Measurements from ENCODE around the gene EIF2B4.

The EIF2B4 gene

GRCh38 chr2:27380626-27381545 is 10.7 kb upstream of the EIF2B4 start, which contains the start of gene ZNF513:
ZNF513 (minus strand) TSS chr2:27380734; CDS start chr2:27380526, 208 bp downstream.
- DNase-seq (ENCODE audit: low read depth): peak; percentile 98
- peak within 1 kb of the TSS; percentile 74 for H3K4me3 ChIP-seq (ENCODE audit: low read length)
- no peak for TF ChIP-seq CTCF (IDR thresholded peaks at IDR 0.05; ENCODE audit: insufficient read depth, low read depth, low read length, missing control alignments)

GRCh38 chr2:27379836-27380625 is 9.9 kb upstream of the EIF2B4 start:
- peak; percentile 37 for DNase-seq (ENCODE audit: low read depth)
- no peak for TF ChIP-seq CTCF (IDR thresholded peaks at IDR 0.05; ENCODE audit: insufficient read depth, low read depth, low read length, missing control alignments)
- H3K4me3 ChIP-seq (ENCODE audit: low read length): peak overlapping the region; percentile 74

- no peak for DNase-seq (ENCODE audit: low read depth)
- no peak for TF ChIP-seq CTCF (IDR thresholded peaks at IDR 0.05; ENCODE audit: insufficient read depth, low read depth, low read length, missing control alignments)
- H3K4me3 ChIP-seq (ENCODE audit: low read length): peak overlapping the region; percentile 74
These were observed 9.3 kb upstream of the EIF2B4 start for GRCh38 chr2:27379383-27379835.

- H3K4me3 ChIP-seq (ENCODE audit: low read length): peak overlapping the region; percentile 74
- DNase-seq (ENCODE audit: low read depth): no peak
- TF ChIP-seq CTCF (IDR thresholded peaks at IDR 0.05; ENCODE audit: insufficient read depth, low read depth, low read length, missing control alignments): no peak
These were observed 8.7 kb upstream of the EIF2B4 start for GRCh38 chr2:27378809-27379290.

- peak; percentile 45 for TF ChIP-seq CTCF (IDR thresholded peaks at IDR 0.05; ENCODE audit: insufficient read depth, low read depth, low read length, missing control alignments)
- no peak overlapping the region for H3K4me3 ChIP-seq (ENCODE audit: low read length)
- DNase-seq (ENCODE audit: low read depth): peak; percentile 29
These were observed 8.1 kb upstream of the EIF2B4 start for GRCh38 chr2:27378096-27378808.

- no peak overlapping the region for H3K4me3 ChIP-seq (ENCODE audit: low read length)
- TF ChIP-seq CTCF (IDR thresholded peaks at IDR 0.05; ENCODE audit: insufficient read depth, low read depth, low read length, missing control alignments): no peak
These were observed 7.5 kb upstream of the EIF2B4 start for GRCh38 chr2:27377618-27378095.

More at GRCh38 chr2:27377618-27378095, 7.5 kb upstream of the EIF2B4 start:
- no peak for DNase-seq (ENCODE audit: low read depth)

Measured in epithelial cell of esophagus (primary cell).